GM18505 (cell line): ENCODE results near the gene LYRM2.

Experiments used
- ATAC-seq: cut with Tn5 transposase; IDR thresholded peaks from one replicate; pipeline ENCODE4 v1.9.1; 2021; ENCODE audit not compliant: unreplicated experiment
- POLR2A ChIP-seq: IDR thresholded peaks from 4 replicates; pipeline ENCODE4 v1.6.1; 2011; ENCODE audit warnings: borderline replicate concordance; ENCODE audit not compliant: insufficient read depth, insufficient read length; ENCODE audit errors: extremely low read depth

The LYRM2 gene

GRCh38 chr6:89567630-89568390 is 70.7 kb downstream of the LYRM2 start:
- ATAC-seq: no peak
- no peak for TF ChIP-seq POLR2A

GRCh38 chr6:89566930-89567629 is 71.5 kb downstream of the LYRM2 start:
- ATAC-seq: no peak
- TF ChIP-seq POLR2A: no peak

GRCh38 chr6:89566008-89566800 is 72.3 kb downstream of the LYRM2 start:
- TF ChIP-seq POLR2A: no peak
- no peak for ATAC-seq

- ATAC-seq: no peak
- no peak for TF ChIP-seq POLR2A
Observed at GRCh38 chr6:89564752-89565427, 73.7 kb downstream of the LYRM2 start.

GRCh38 chr6:89563866-89564265 is 74.7 kb downstream of the LYRM2 start:
- TF ChIP-seq POLR2A: no peak
- no peak for ATAC-seq

- ATAC-seq: no peak
- TF ChIP-seq POLR2A: no peak
Observed at GRCh38 chr6:89562093-89562973, 76.2 kb downstream of the LYRM2 start.

GRCh38 chr6:89559487-89559886 is 79.1 kb downstream of the LYRM2 start:
- ATAC-seq: no peak
- no peak for TF ChIP-seq POLR2A

GRCh38 chr6:89555806-89556205 is 82.7 kb downstream of the LYRM2 start:
- ATAC-seq: no peak
- TF ChIP-seq POLR2A: no peak

GRCh38 chr6:89555031-89555430 is 83.5 kb downstream of the LYRM2 start:
- no peak for ATAC-seq
- TF ChIP-seq POLR2A: no peak

- no peak for ATAC-seq
- no peak for TF ChIP-seq POLR2A
Observed at GRCh38 chr6:89554106-89554505, 84.4 kb downstream of the LYRM2 start.

GRCh38 chr6:89553431-89553830 is 85.1 kb downstream of the LYRM2 start:
- ATAC-seq: no peak
- no peak for TF ChIP-seq POLR2A

- no peak for ATAC-seq
Observed at GRCh38 chr6:89547281-89547680, 91.3 kb downstream of the LYRM2 start.

More at GRCh38 chr6:89547281-89547680, 91.3 kb downstream of the LYRM2 start:
- TF ChIP-seq POLR2A: no peak
